ENCODE results near the gene SCARB1. TPM values are rescaled to one million over a fixed set of nuclear protein-coding genes. Genes with fewer than 3 reads are reported as not detected.

Gene SCARB1
- total and polyA plus RNA-seq, 2 experiments from 2014 or later, result 2.2 to 5.2 TPM

DNA sequence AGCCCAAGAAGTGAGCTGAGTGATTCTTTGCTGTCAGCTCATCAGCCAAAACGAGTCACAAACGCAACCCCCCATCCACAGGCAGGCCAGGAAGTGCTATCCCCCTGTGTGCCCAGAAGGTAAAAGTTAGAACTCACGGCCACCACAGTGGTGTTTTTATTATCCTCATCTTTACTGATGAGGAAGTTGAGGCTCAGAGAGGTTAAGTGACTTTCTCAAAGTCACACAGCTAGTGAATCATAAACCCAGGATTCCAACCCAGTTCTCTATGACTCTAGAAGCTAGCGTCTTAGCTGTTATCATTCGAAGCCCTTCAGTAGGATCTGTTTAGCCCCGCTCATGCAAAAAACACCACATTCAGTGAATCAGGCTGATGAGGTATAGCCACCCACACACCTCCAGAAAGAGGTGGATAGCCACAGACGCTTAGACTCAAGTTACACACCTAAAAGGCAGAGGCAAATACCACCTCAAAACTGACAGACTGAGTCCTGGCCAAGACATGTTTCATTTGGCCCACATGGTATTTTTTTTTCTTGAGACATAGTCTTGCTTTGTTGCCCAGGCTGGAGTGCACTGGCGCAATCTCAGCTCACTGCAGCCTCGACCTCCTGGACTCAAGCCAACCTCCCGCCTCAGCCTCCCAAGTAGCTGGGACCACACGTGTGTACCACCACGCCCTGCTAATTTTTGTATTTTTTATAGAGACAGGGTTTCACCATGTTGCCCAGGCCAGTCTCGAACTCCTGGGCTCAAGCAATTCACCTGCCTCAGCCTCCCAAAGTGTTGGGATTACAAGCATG, 100.7 kb downstream of the SCARB1 start:
- Histone ChIP-seq H3K27me3 (replicated peaks; ENCODE audit: insufficient read depth) (no peaks in the 10 kb centered on the region), H3K27ac (no peak overlapping the region), H3K9me2 (ENCODE audit: insufficient read depth) (no peaks in the 10 kb centered on the region), H3K4me3 (no peak overlapping the region), H3K9ac (no peak overlapping the region), H3K4me1 (ENCODE audit: insufficient read depth) (peaks cover 9% of the 10 kb centered on the region), H2AFZ (no peak overlapping the region), H3F3A (ENCODE audit: insufficient read depth) (peaks cover 23% of the 10 kb centered on the region), H3K79me2 (ENCODE audit: insufficient read depth) (no peaks in the 10 kb centered on the region), H3K36me3 (ENCODE audit: low read depth) (no peaks in the 10 kb centered on the region), H3K9me3 (ENCODE audit: low read depth) (no peaks in the 10 kb centered on the region), H4K20me1 (ENCODE audit: insufficient read depth) (no peaks in the 10 kb centered on the region), H3K4me2 (ENCODE audit: unreplicated experiment) (no peak overlapping the region)
- 59 to 72% methylated on average over 13 of the region's 13 CpGs for WGBS, 2 experiments (ENCODE audit: low coverage in 1 of 2, low lambda C conversion rate in 2 of 2, missing lambda C conversion rate in 2 of 2)
- in situ Hi-C loops (cut with MboI), result loop anchor here (10.0 kb wide), 2 partner anchors 398 to 718 kb away; no protein-coding TSS in a partner anchor
- no peak for TF ChIP-seq EZH2 (IDR thresholded peaks at IDR 0.05; ENCODE audit: insufficient read depth, poor library complexity, severe bottlenecking)
- no peak for TF ChIP-seq EZH2phosphoT487 (IDR thresholded peaks at IDR 0.05; ENCODE audit: insufficient read depth, low read depth)
- no peak for DNase-seq

DNA sequence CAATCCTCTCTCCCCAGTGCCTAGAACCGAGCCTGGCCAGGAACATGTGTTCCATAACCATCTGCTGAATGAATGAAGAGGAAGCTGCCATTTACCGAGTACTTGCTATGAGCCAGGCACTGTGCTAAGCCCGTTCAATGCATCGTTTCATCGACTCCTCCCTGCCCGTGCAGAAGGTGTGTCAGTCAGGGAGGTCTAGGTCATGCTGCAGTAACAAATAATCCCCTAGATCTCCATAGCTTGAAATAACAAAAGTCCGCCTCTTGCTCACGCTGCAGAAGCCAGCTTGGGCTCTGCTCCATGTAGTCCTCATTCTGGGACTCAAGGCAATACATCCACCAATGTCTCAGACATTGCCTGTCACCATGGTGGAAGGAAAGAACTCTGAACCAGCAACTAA, 101.3 kb downstream of the SCARB1 start:
- Histone ChIP-seq H3K27me3 (replicated peaks; ENCODE audit: insufficient read depth) (no peaks in the 10 kb centered on the region), H3K79me2 (ENCODE audit: insufficient read depth) (no peaks in the 10 kb centered on the region), H3K9me2 (ENCODE audit: insufficient read depth) (no peaks in the 10 kb centered on the region), H3F3A (ENCODE audit: insufficient read depth) (peaks cover 23% of the 10 kb centered on the region), H3K4me1 (ENCODE audit: insufficient read depth) (peaks cover 9% of the 10 kb centered on the region), H3K27ac (no peak overlapping the region), H3K4me2 (ENCODE audit: unreplicated experiment) (no peak overlapping the region), H3K36me3 (ENCODE audit: low read depth) (no peaks in the 10 kb centered on the region), H3K9ac (no peak overlapping the region), H3K4me3 (no peak overlapping the region), H4K20me1 (ENCODE audit: insufficient read depth) (no peaks in the 10 kb centered on the region), H3K9me3 (ENCODE audit: low read depth) (no peaks in the 10 kb centered on the region), H2AFZ (no peak overlapping the region)
- WGBS, 2 experiments (ENCODE audit: low coverage in 1 of 2, low lambda C conversion rate in 2 of 2, missing lambda C conversion rate in 2 of 2), result 92 to 93% methylated on average over 8 of the region's 8 CpGs
- TF ChIP-seq EZH2 (IDR thresholded peaks at IDR 0.05; ENCODE audit: insufficient read depth, poor library complexity, severe bottlenecking) (no peak), EZH2phosphoT487 (IDR thresholded peaks at IDR 0.05; ENCODE audit: insufficient read depth, low read depth) (no peak)
- in situ Hi-C loops (cut with MboI), result loop anchor here (10.0 kb wide), 2 partner anchors 398 to 718 kb away; no protein-coding TSS in a partner anchor
- DNase-seq, result no peak

DNA sequence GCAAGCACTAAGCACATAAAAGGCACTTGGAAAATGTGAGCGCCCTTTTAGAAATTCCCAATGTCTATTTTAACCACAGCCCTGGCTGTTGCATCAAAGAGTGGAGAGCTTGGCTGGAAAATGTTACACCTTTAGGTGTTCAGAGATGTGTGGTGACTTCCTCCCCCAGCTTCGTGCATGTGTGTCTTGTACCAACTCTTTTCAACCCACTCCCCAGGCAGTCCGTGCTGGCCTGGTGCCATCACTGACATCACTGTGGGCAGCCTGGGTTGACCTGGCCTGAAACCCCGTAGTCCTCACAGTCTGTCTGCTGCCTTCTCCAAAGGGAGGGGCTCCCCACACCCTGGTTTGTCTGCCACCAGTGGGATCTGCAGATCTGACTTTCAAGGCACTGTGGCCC, 101.8 kb downstream of the SCARB1 start:
- Histone ChIP-seq H3K4me2 (ENCODE audit: unreplicated experiment) (no peak overlapping the region), H4K20me1 (ENCODE audit: insufficient read depth) (no peaks in the 10 kb centered on the region), H3K4me3 (no peak overlapping the region), H3K9me3 (ENCODE audit: low read depth) (no peaks in the 10 kb centered on the region), H3K9me2 (ENCODE audit: insufficient read depth) (no peaks in the 10 kb centered on the region), H3K36me3 (ENCODE audit: low read depth) (no peaks in the 10 kb centered on the region), H3K4me1 (ENCODE audit: insufficient read depth) (peaks cover 9% of the 10 kb centered on the region), H3K27ac (no peak overlapping the region), H3K9ac (no peak overlapping the region), H3K79me2 (ENCODE audit: insufficient read depth) (no peaks in the 10 kb centered on the region), H2AFZ (no peak overlapping the region), H3K27me3 (replicated peaks; ENCODE audit: insufficient read depth) (no peaks in the 10 kb centered on the region), H3F3A (ENCODE audit: insufficient read depth) (peaks cover 23% of the 10 kb centered on the region)
- no peak for DNase-seq
- WGBS, 2 experiments (ENCODE audit: low coverage in 1 of 2, low lambda C conversion rate in 2 of 2, missing lambda C conversion rate in 2 of 2), result 81 to 86% methylated on average over 4 of the region's 4 CpGs
- in situ Hi-C loops (cut with MboI), result loop anchor here (10.0 kb wide), 2 partner anchors 397 to 717 kb away; no protein-coding TSS in a partner anchor
- TF ChIP-seq EZH2 (IDR thresholded peaks at IDR 0.05; ENCODE audit: insufficient read depth, poor library complexity, severe bottlenecking) (no peak), EZH2phosphoT487 (IDR thresholded peaks at IDR 0.05; ENCODE audit: insufficient read depth, low read depth) (no peak)

DNA sequence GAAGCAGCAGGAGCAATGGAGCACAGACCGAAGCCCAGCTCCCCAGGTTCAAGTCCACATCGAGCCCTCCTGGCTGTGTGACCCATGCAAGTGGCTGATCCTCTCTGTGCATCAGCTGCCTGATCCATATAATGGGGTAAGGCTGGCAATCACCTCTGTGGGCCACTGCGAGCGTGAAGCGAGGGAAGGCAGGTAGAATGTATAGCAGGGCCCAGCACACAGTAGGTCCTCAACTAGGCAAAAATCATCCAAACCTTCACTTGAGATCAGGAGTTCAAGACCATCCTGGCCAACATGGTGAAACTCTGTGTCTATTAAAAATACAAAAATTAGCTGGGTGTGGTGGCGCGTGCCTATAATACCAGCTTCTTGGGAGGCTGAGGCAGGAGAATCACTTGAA, 102.6 kb downstream of the SCARB1 start:
- TF ChIP-seq EZH2phosphoT487 (IDR thresholded peaks at IDR 0.05; ENCODE audit: insufficient read depth, low read depth), result no peak
- 92 to 93% methylated on average over 7 of the region's 7 CpGs for WGBS, 2 experiments (ENCODE audit: low coverage in 1 of 2, low lambda C conversion rate in 2 of 2, missing lambda C conversion rate in 2 of 2)
- DNase-seq, result no peak
- Histone ChIP-seq H3K79me2 (ENCODE audit: insufficient read depth) (no peaks in the 10 kb centered on the region), H4K20me1 (ENCODE audit: insufficient read depth) (no peaks in the 10 kb centered on the region), H3K4me2 (ENCODE audit: unreplicated experiment) (no peak overlapping the region), H3K27ac (no peak overlapping the region), H3F3A (ENCODE audit: insufficient read depth) (peaks cover 22% of the 10 kb centered on the region), H3K9ac (no peak overlapping the region), H3K4me1 (ENCODE audit: insufficient read depth) (peaks cover 8% of the 10 kb centered on the region), H3K36me3 (ENCODE audit: low read depth) (no peaks in the 10 kb centered on the region), H3K9me3 (ENCODE audit: low read depth) (no peaks in the 10 kb centered on the region), H3K9me2 (ENCODE audit: insufficient read depth) (no peaks in the 10 kb centered on the region), H2AFZ (no peak overlapping the region), H3K27me3 (replicated peaks; ENCODE audit: insufficient read depth) (no peaks in the 10 kb centered on the region), H3K4me3 (no peak overlapping the region)
- in situ Hi-C loops (cut with MboI), result loop anchor here (10.0 kb wide), 2 partner anchors 396 to 716 kb away; no protein-coding TSS in a partner anchor
